DMS 273 (cell line): ENCODE results near the gene FAM107A.

Experiments
- DNase-seq: peaks from one replicate; lab custom pipeline; 2025; ENCODE audit not compliant: unreplicated experiment; lab: John Stamatoyannopoulos, UW

FAM107A gene

GRCh38 chr3:58568572-58569286 lies 8.5 kb downstream of the FAM107A start:
- DNase-seq: peak; percentile 81

- DNase-seq: no peak
Observed at GRCh38 chr3:58567251-58567515, 10.0 kb downstream of the FAM107A start.

- DNase-seq: no peak
Observed at GRCh38 chr3:58566398-58567250, 10.6 kb downstream of the FAM107A start.

GRCh38 chr3:58565621-58566397 lies 11.4 kb downstream of the FAM107A start:
- DNase-seq: no peak

GRCh38 chr3:58564456-58565160 lies 12.6 kb downstream of the FAM107A start:
- DNase-seq: no peak

GRCh38 chr3:58564054-58564453 lies 13.1 kb downstream of the FAM107A start:
- DNase-seq: no peak

DNA sequence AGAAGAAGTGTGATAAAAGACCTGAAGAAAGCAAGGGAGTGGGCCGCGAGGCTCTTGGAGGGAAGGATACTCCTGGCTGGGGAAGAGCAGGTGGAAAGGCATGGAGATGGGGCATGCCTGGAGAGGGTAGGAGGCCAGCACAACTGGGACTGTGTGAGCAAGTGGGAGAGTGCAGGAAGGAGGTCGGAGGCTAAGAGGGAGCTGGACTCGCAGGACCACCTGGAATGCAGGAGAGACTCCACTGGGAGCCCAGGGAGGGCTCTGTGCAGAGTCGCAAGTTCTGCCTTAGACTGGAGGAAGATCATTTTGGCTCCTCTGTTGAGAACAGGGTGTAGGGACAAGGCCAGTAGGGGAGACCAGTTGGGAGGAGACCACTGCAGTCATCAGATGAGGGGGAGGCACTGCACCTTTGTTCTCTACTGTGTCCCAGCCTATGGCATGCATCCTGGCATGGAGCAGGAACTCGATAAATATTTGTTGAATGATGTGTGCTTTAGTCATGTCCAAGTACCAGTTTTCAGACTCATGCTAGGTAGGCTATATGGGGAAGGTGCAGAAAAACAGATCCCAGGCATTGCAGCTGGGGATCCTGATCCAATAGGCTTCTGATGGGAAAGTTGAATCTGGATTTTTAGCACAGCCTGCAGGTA lies 13.7 kb downstream of the FAM107A start:
- DNase-seq: no peak

DNA sequence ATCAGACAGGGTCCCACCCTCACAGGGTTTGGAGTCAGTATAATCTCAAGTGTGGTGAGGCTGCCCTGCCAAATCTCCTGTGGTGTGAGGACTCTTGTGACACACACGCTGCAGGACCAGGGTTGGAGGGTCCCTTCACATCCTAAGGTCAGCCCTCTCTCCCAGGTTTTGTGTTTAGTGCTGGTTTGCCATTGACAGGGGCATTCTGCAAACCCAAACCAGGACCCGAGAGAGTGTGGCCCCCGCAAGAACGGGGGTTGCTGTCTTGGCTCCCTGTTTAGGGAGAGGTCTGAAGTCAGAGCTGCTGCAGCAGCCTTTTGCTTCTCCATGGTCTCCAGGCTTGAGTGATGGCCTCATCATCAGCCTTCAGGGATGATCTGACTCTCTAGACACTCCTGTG lies 14.7 kb downstream of the FAM107A start:
- no peak for DNase-seq

DNA sequence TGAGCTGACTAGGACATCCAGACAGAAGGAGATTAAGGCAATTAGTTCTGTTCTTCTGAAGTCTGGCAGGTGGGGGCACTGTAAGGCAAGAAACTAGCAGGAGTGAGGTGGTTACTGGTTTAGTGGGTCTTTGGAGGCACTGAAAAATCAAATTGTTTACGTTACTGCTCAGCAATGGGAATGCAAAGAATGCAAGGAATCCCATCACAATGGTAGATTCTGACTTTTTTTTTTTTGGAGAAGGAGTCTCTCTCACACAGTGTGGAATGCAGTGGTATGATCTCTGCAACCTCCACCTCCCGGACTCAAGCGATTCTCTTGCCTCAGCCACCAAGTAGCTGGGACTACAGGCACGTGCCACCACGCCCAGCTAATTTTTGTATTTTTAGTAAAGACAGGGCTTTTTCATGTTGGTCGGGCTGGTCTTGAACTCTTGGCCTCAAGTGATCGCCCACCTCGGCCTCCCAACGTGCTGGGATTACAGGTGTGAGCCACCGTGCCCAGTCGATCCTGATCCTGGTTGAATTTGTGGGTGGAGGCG lies 16.4 kb downstream of the FAM107A start:
- peak; percentile 39 for DNase-seq

GRCh38 chr3:58559586-58559985 lies 17.6 kb downstream of the FAM107A start:
- DNase-seq: no peak

DNA sequence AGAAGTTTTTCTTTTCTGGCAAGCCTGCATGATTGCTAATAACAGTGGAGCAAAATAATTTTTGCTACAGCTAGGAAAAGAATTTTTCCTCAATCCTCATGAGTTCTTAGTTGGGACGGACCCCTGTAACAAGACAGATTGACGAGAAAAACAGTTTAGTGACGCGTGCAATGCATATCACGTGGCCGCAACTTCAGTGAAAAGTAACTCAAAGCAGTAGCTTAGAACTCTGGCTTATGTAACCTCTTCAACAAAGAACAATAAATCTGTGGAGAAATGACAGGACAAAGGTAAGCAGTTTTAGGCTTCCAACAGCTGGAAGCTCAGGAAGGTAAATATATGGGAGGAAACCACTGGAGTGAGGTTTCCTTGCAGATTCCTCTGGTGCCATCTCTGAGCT lies 19.7 kb downstream of the FAM107A start:
- peak; percentile 41 for DNase-seq

GRCh38 chr3:58556761-58557221 lies 20.4 kb downstream of the FAM107A start:
- DNase-seq: peak; percentile 96

- DNase-seq: no peak
Observed at GRCh38 chr3:58556001-58556400, 21.2 kb downstream of the FAM107A start.

GRCh38 chr3:58555203-58555602 lies 22.0 kb downstream of the FAM107A start:
- peak; percentile 35 for DNase-seq

DNA sequence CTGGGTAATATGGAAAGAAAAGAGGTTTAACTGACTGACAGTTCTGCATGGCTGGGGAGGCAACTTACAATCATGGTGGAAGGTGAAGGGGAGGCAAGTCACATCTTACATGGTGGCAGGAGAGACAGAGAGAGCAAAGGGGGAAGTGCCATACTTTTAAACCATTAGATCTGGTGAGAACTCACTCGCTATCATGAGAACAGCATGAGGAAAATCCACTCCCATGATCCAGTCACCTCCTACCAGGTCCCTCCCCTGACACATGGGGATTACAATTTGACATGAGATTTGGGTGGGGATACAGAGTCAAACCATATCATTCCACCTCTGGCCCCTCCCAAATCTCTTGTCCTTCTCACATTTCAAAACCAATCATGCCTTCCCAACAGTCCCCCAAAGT lies 24.2 kb downstream of the FAM107A start:
- DNase-seq: no peak

DNA sequence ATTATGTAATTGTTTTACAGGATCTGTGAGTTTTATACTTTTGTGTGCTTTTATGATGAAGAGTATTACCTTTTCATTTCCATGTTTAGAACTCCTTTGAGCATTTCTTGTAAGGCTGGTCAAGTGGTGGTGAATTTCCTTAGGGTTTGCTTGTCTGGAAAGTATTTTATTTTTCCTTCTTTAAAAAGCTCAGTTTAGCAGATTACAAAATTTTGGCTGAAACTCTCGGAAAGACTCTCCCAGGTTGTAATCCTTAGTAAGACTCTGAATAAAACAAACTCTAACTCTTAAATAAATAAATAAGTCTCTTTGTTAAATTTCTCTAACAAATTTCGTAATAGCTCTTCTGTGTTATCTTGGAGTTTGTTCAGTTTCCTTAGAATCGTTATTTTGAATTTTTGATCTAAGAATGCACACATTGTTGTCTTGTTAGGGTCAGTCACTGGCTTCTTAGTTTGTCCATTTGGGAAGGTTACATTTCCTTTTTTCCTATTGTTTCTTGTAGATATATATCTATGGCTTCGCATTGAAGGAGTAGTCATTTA lies 25.5 kb downstream of the FAM107A start:
- DNase-seq: no peak

DNA sequence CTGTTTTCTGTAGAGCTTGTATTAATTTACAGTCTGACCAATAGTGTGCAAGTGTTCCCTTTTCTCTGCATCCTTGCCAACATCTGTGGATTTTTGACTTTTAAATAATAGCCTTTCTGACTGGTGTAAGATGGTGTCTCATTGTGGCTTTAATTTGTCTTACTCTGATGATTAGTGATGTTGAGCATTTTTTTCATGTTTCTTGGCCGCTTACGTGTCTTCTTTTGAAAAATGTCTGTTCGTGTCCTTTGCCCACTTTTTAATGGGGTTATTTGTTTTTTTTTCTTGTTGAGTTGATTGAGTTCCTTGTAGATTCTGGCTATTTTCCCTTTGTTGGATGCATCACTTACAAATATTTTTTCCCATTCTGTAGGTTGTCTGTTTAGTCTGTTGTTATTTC lies 32.6 kb downstream of the FAM107A start:
- no peak for DNase-seq

GRCh38 chr3:58540176-58540858 lies 36.9 kb downstream of the FAM107A start:
- no peak for DNase-seq

- DNase-seq: no peak
Observed at GRCh38 chr3:58539626-58540025, 37.6 kb downstream of the FAM107A start.
